Activated CD8-positive, alpha-beta memory T cell treated with anti-CD3 and anti-CD28 coated beads, Interleukin-2, amount 50 U/mL, for 24 hours (primary cell): ENCODE measurements around the gene TTYH1.

ENCODE experiments used
- DNase-seq: peaks from one replicate; pipeline ENCODE4 v3.0.0-alpha.2; 2020; ENCODE audit errors: extremely low read depth

Gene TTYH1

DNA sequence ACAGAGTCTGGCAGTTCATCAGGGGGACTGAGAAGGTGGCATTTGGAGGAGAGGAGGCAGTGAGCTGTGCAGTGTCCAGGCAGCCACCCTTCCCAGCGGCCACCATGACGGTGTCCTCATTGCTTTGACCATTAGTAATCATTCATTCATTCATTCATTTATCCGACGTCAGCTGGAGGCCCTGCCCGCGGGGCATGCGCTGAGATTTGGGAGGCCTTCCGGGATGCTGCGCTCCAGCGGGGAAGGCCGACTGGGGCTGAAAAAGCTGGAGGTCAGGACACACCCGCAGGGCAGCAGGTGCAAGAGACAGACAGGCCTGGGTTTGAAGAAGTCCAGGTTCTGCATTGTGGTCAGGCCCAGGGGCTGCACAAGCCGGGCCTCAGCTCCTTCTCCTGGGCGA lies 8.9 kb downstream of the TTYH1 start:
- DNase-seq = no peak

DNA sequence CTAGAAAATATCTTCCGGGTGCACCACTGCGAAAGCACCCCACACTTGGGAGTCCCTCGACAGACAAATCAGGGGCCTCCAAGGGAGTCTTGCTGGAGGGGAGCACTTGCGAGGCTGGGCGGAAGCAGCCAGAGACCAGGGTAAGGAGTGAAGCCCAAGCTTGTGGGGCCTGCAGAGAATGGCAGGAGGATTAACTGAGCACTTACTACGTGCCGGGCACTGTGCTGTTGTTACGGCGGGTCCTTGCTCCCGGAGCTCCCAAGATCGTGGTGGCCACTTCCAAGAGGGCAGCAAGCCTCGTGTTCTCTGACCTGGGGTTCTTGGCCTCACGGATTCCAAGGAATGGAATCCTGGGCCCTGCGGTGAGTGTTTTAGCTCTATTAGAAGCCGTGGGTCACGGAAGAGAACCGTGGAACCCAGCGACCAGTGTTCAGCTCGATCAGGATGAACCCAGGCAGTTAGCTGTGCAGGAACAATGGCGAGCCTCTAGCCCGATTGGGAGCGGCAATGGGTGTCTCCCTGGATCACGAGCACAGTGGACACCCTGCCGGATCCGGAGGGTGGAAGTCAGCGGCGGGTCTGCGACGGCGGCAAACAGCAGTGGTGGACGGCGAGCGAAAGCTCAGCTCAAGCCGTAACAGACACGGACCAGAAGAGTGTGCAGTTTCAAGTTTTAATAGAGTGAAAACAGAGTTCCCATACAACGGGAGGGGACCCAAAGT lies 9.6 kb downstream of the TTYH1 start:
- no peak for DNase-seq

DNA sequence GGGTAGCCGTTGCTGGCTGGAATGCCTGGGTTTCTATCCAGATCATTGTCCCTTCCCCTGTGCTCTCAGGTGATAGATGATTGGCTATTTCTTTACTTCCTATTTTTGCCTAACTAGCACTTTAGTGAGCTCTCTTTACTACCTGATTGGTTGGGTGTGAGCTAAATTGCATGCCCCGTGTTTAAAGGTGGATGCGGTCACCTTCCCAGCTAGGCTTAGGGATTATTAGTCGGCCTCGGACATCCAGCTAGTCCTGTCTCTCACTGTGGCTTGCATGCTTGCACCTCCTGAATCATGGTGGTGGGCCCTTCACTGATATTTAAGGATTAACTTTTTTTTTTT lies 10.1 kb downstream of the TTYH1 start:
- no peak for DNase-seq

DNA sequence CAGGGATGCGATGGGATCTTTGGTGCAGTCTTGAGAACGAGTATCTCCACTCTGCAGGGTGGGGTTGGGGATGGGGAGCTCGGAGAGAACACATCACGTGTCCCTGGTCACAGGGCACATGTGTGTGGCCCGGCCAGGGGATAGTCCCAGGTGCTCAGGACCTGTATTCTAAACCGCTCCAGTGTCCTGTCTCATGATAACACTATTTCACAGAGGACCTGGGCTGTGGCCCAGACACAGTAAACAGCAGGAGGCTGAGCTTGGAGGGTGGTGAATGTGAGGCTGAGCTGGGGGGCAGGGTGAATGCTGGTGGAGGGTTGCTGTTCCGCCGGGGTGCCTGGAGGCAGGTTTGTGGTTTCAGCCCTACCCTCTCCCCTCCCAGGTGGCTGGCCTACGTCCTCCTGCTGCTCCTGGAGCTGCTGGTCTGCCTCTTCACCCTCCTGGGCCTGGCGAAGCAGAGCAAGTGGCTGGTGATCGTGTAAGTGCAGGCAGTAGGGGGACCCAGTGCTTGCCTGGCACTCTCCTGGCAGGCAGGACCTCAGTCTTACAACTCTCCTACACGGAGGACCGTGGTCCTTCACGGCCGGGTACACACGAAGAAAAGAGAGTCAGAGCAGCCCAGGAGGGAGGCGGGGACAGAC lies 11.1 kb downstream of the TTYH1 start:
- DNase-seq = no peak

DNA sequence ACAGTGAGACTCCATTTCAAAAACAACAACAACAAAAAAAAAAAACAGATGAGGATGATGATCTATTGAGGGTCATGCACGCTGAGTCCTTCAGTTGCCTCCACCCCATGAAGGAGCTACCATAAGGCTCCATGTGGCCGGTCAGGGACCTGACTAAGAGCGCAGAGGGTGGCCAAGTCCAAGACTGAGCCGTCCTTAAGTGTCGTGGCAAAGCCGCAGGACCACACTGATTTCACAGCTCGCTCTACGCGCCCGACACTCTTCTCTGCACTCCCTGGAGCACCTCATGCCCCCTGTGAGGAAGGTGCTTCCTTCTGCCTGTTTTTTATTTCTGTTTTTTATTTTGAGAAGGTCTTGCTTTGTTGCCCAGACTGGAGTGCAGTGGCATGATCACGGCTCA lies 12.3 kb downstream of the TTYH1 start:
- no peak for DNase-seq

DNA sequence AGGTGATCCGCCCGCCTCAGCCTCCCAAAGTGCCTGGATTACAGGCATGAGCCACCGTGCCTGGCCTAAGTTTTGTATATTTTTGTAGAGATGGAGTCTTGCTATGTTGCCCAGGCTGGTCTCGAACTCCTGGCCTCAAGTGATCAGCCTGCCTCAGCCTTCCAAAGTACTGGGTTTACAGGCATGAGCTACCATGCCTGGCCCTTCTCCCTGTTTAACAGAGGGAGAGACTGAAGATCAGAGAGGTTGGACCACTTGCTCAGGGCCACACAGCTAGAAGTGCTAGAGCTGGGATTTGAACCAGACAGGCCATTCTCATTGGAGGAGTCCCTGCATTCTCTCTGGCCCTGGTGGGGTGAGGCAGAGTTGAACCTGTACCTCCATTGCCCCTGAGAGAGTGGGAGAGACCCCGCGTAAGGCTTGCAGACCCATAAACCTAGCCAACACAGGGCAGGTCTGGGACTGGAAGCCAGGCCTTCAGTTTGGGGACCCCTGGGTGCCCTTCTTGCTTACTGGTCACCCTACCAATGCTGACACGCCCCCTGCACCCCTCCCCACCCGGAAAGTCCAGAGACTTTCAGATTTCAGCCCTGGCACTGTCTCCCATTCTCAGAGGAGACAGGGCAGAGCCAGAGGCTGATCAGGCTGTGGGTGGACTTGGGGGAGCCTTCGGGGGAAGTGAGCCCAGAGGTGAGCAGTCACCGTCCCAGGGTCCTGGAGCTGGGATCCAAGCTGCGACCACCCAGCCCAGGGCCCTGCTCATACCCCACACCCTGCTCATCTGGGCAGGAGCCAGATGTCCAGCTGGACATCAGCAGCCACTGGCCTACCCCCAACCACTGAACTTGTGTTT lies 13.3 kb downstream of the TTYH1 start:
- no peak for DNase-seq

DNA sequence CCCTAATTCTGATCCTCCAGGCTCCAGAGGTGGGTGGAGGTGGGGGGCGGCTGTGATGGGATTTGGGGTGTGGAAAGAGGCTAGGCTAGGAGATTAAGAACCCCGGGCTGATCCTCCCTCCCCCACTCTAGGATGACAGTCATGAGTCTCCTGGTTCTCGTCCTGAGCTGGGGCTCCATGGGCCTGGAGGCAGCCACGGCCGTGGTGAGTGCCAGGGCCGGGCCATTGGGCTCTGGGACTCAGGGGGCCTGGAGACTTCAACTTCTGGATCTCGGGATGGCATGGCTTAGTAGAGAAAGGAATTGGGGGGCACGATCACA lies 13.9 kb downstream of the TTYH1 start:
- no peak for DNase-seq

DNA sequence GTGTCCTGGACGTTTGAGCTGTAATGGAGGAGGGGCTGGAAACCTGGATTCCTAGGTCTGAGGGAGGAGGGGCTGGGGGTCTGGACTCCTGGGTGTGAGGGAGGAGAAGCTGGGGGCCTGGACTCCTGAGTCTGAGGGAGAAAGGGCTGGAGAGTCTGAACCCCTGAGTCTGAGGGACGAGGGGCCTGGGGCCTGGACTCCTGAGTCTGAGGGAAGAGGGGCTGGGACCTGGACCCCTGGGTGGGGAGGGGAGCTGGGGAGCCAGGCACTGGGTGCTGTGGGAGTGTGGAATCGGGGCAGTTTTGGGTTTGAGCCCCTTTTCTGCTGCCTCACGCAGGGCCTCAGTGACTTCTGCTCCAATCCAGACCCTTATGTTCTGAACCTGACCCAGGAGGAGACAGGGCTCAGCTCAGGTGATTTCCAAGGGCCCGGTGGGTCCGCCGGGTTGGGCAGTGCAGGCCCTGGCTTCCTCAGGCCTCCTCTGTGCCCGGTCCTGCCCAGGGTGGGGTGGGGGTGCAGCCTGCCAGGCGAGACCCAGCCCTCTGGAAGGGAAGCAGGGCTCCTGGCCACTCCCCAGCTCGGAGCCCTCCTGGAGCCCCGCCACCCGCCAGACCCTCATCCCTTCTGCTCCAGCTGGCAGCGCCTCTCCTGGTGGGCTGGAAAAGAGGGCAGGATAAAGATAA lies 14.4 kb downstream of the TTYH1 start:
- no peak for DNase-seq

DNA sequence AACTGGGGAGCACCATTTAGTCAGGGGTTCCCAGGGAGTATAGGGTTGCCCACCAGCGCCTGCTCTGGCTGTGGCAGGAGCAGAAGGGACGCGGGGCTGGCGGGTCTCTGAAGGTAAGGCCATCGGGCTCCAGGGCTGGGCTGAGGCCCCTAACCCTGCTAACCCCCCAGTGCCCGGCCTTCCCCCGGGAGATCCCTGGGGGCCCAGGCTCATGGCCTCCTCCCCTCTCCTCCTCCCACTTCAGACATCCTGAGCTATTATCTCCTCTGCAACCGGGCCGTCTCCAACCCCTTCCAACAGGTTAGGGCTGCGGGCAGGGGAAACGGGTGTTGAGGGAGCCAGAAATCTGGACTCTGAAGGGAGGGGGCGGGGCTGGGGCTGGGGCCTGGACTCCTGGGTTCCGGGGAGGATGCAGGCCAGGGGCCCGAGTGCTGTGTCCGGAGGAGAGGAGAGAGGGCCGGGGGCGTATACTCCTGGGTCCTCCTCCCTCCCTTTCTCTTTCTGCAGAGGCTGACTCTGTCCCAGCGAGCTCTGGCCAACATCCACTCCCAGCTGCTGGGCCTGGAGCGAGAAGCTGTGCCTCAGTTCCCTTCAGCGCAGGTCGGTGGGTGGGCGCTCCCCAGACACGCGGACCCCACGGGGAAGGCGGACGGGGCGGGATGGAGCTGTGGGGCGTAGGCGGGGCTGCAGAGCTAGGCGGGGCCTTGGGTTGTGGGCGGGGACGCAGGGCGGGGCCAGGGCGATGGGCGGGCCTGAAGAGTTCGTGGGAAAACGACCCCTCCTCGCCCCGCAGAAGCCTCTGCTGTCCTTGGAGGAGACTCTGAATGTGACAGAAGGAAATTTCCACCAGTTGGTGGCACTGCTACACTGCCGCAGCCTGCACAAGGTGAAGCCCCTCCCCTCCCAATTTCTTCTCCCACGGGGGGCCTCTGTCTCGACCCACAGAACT lies 15.3 kb downstream of the TTYH1 start:
- DNase-seq = no peak

DNA sequence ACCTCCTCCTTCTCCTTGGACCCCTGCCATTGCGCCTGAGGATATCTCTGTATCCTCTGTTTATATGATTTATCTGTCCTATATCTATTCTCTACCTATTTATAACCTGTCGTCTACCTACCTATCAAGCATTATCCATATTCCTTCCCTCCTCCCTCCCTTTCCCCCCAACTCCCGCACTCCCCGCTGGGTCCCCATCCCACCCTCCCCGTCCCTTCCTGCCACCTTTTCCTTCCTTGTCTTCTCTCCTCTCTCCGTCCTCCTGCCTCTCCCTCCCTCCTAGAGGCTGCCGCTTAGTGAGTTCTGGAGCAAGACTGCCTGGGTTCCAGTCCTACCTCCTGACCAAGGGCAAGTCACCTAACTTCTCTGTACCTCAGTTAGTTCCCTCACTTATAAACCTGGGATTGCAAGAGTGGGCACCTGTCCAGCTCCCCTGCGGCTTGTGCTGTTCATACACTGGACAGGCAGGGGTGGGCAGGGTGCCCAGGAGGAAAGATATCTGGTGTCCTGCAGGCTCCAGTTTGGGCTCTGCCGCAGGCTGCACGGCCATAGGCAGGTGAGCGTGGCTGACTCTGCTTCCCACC lies 16.1 kb downstream of the TTYH1 start:
- DNase-seq = no peak

DNA sequence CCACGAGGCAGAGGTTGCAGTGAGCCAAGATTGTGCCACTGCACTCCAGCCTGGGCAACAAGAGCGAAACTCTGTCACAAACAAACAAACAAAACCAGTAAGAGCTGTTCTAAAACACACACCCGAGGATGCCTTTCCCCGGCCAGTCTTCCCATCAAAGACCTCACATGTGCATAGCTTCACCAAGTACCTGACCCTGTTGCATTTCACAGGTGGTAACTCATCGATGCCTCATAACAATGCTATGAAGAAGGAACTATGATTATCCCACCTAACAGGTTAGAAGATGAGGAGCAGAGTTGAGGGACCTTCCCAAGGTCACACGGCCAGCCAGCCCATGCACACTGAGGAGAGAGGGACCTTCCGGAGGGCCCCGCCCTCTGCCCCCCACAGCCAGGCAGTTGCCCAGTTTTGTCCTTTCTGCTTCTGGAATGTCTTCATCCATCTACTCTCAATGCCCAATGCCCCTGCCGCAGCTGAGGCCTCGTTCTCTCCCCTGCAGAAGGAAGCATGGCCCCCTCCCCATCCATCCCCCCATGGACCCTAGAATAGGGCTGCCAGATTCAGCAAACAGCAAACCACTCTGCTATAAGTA lies 17.0 kb downstream of the TTYH1 start:
- DNase-seq = no peak

DNA sequence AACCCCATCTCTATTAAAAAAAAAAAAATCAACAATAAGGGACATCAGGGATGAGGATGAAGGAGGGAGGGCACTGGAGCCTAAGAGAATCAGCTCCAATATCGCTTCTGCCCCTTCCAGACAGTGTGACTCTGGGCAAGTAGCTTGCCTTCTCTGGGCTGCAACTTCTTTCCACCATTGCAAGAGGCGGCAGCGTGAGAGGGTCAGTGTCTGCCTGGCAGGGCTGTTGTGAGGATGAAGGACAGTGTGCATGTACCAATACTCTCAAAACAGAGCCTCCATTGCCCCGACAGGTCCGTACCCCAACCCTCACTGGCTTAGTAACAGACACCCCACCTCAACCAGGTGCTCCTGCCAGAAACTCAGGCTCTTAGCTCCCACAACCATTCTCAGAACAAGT lies 18.4 kb downstream of the TTYH1 start:
- no peak for DNase-seq

DNA sequence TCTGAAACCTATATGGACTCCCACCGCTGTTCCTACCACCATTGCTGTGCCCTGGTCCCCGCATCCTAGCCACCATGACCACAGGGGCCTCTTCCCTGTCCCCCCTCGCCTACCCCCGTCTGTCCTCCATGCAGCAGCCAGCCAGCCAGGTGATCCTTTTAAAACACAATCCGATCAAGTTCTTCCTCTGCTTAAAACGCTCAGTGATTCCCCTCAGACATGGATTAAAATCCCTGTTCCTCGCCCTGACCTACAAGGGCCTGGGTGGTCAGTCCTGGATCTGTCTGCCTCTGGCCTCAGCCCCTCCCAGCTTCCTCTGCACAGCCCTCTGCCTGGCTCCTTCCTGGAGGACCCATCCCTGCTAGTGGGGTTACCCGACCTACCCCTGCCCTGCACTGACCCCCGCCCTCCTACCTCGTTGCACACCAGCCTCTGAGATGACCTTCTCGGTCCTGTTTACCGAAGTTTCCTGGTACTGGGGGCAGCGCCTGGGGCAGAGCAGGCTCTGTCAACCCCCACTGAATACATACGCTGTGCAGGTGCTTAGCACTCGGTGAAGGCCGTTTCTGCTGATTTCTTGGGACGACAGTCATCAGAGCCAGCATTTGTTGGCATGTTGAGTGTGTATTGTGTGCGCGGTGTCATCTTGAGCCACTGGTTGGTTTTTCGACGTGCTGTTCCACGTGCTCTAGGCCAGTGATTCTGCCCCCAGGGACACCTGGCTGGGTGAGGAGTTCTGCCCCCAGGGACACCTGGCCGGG lies 19.0 kb downstream of the TTYH1 start:
- DNase-seq = no peak

DNA sequence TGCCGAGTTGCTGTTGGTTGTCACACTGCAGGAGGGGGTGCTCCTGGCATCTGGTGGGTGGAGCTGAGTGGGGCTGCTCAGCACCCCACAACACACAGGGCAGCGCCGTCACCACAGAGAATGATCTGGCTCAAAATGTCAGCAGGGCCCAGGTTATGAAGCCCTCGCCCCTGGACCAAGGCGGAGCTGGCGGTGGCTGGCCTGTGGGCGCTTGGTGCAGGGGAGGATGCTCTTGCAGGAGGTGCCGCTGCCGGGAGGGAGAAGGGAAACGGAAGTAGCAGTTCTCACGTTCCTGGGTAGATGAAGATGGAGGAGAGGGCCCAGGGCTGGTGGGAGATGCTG lies 19.6 kb downstream of the TTYH1 start:
- DNase-seq = no peak

DNA sequence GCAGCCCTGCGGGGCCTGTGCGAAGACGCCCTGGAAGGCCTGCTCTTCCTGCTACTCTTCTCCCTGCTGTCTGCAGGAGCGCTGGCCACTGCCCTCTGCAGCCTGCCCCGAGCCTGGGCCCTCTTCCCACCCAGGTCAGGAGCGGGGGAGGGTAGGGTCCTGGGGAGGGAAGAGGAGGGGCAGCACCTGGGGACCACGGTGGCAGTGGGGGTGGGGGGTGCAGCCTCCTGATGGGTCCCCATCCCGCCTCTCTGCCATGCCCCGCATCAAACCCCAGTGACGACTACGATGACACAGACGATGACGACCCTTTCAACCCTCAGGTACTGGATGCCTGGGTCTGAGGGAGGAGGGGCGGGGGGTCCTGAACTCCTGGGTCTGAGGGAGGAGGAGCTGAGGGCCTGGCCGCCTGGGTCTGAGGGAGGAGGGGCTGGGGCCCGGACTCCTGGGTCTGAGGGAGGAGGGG lies 20.3 kb downstream of the TTYH1 start:
- no peak for DNase-seq

DNA sequence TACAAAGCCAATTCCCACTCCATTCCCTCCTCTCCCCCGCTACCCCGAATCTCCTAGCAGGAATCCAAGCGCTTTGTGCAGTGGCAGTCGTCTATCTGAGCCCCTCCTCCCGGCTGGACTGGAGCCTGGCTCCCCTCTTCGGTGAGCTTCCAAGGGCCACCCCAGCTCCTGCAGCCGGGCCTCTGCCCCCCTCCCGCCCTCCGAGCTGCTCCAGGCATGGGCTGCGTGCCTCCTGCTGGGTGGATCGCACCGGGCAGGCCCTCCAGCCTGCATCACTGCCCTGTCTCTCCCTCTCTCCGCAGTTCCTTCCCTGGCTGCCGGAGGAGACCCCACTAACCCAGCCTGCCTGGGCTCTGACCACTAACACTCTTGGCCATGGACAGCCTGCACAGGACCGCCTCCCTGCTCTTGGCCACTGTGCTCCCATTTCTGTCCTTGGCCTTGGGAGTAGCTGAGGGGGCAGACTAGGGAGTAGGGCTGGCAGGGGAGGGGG lies 20.8 kb downstream of the TTYH1 start:
- DNase-seq = no peak

DNA sequence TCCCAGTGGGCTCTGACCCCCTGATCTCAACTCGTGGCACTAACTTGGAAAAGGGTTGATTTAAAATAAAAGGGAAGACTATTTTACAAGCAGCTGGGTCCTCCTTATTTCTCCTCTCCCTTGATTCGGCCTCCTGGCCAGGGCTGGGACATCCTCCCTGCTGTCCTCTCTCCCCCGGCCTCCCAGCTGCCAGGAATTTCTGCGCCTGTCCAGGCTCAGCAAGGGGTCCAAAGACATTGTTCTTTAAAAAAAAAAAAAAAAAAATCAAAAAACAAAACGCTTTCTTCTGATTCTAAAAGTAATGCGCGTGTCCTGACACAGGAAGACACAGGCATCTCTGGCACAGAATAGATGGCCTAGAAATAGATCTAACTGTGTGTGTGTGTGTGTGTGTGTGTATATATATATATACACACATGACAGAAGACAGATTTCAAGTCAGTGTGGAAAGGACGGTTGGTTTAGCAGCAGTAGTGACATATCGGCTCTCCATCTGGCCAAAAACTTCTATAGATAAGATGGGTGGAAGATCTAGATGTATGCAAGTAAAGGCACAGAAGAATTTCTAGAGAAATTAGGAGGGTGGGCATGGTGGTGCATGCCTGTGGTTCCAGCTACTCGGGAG lies 21.5 kb downstream of the TTYH1 start:
- DNase-seq = no peak

DNA sequence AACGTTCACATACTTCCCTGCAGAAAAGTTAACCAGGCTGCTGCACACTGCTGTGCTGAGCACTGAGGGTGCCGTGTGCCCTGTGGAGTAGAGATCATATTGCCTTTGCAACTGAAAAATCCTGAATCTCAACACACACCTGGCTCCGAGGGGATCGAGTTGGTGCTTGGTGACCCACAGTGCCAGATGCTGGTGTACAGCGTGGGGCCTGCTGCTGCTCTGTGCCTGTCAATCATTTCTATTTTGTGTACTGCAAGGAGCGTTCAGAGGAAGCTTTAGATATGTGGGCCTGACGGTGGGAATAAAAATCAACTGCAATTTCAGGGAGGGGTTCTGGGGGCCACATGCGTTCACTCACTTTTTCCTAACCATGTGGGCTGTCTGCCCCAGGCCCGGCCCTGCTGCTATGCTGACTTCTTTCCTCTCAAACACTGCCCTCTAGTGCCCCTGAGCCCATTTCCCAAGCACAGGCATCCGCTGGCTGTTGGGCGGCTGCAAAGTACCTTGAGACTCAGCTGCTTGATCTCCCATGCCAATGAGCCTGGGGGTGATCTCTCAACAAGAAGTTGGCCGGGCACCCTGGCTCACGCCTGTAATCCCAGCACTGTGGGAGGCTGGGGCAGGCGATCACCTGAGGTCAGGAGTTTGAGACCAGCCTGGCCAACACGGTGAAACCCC lies 24.0 kb downstream of the TTYH1 start:
- no peak for DNase-seq

DNA sequence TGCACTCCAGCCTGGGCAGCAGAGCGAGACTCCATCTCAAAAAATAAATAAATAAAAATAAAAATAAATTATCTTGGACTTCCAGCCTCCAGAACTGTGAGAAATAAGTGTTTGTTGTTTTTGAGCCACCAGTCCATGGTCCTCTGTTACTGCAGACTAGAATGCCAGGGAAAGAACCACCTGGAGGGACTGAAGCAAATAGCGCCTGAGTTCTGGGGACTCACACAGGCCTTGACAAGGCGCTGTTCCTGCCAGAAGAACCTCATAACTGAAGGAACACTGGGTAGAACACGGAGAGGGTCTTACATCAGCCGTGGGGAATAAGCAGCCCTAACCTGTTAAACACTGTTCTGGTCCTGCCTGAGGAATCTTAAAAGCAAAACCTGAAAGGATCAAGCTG lies 25.4 kb downstream of the TTYH1 start:
- no peak for DNase-seq
